Testis (tissue), 3 donors: Measurements from ENCODE around the gene LRTM2. TPM values are rescaled to one million over a fixed set of nuclear protein-coding genes. Genes with fewer than 3 reads are reported as not detected.

Source experiments
- DNase-seq: peaks from one replicate; pipeline ENCODE4 v3.0.0-alpha.2; 2019
- H3K27ac ChIP-seq, 2 donors: fragments of 200-600 bp; sonication (generic); one replicate each; pipeline ENCODE4 v1.5.1; 2019
- H3K27me3 ChIP-seq: fragments of 200-600 bp; sonication (generic); one replicate; pipeline ENCODE4 v1.5.1; 2019
- H3K36me3 ChIP-seq: fragments of 200-600 bp; sonication (generic); one replicate; pipeline ENCODE4 v1.5.1; 2017; ENCODE audit warnings: low read depth; ENCODE audit errors: missing control alignments
- H3K4me1 ChIP-seq: fragments of 200-600 bp; sonication (generic); one replicate; pipeline ENCODE4 v1.5.1; 2019
- H3K4me3 ChIP-seq, 2 donors: fragments of 200-600 bp; sonication (generic); one replicate each; pipeline ENCODE4 v1.5.1; 2017 to 2019
- H3K9me3 ChIP-seq: fragments of 200-600 bp; sonication (generic); one replicate; pipeline ENCODE4 v1.5.1; 2017
- POLR2A ChIP-seq: fragments of 450-650 bp; IDR thresholded peaks from one replicate; pipeline ENCODE4 v1.6.1; 2017; ENCODE audit warnings: antibody characterized with exemption, mild to moderate bottlenecking, moderate library complexity
- WGBS, 2 donors: methylation state at CpG; one replicate each; pipeline ENCODE4 v1.1.5; 2018; 5-methylcytosine and 5-hydroxymethylcytosine counted together
- intact Hi-C: fragments of 100-400 bp; cut with DNase I; formaldehyde crosslinking; loops from one replicate; pipeline ENCODE4 v1.15.1; 2023; ENCODE audit warnings: low total_unique reads
- polyA plus RNA-seq: library from polyadenylated mRNA; stranded (reverse); fragments of 350-450 nt; fragmentation: Illumina TruSeq; extraction: RNeasy Lipid Tissue Mini Kit (QIAGEN cat#74804); gene quantifications from one replicate; pipeline ENCODE4 v1.2.3, GENCODE V29; 2014; ENCODE audit warnings: low read depth, low replicate concordance; ENCODE audit not compliant: insufficient read depth
- total RNA-seq, 2 donors: library from RNA; depleted of rRNA; stranded (reverse); fragments of >200 nt; gene quantifications; one replicate each; pipeline ENCODE4 v1.2.3, GENCODE V29; 2016
- TF ChIP-seq, protein P1 (sequence below), 3 experiments: fragments of 450-650 bp in 2 of 3; fragments of 200-600 bp in 1 of 3; sonication (generic) in 1 of 3; IDR thresholded peaks; one replicate each; pipeline ENCODE4 v1.5.1; 2016 to 2019; ENCODE audit warnings: antibody characterized with exemption in 3 of 3, mild to moderate bottlenecking in 2 of 3, moderate library complexity in 1 of 3

The LRTM2 gene
- total and polyA plus RNA-seq, 3 donors from 2014 or later = 0.39 to 0.96 (median 0.43) TPM

- intact Hi-C loops = no loop called here
- H3K36me3 ChIP-seq = no peaks in the 10 kb centered on the region
- no peaks in the 10 kb centered on the region for H3K9me3 ChIP-seq
- no peaks in the 10 kb centered on the region for H3K27me3 ChIP-seq
- 61 to 79% methylated on average over 23 to 27 of the region's 27 CpGs for WGBS, 2 donors
- H3K27ac ChIP-seq = no peak overlapping the region
- H3K4me3 ChIP-seq = no peak overlapping the region
- DNase-seq = no peak
- H3K4me1 ChIP-seq = no peaks in the 10 kb centered on the region
- TF ChIP-seq, protein P1, sequence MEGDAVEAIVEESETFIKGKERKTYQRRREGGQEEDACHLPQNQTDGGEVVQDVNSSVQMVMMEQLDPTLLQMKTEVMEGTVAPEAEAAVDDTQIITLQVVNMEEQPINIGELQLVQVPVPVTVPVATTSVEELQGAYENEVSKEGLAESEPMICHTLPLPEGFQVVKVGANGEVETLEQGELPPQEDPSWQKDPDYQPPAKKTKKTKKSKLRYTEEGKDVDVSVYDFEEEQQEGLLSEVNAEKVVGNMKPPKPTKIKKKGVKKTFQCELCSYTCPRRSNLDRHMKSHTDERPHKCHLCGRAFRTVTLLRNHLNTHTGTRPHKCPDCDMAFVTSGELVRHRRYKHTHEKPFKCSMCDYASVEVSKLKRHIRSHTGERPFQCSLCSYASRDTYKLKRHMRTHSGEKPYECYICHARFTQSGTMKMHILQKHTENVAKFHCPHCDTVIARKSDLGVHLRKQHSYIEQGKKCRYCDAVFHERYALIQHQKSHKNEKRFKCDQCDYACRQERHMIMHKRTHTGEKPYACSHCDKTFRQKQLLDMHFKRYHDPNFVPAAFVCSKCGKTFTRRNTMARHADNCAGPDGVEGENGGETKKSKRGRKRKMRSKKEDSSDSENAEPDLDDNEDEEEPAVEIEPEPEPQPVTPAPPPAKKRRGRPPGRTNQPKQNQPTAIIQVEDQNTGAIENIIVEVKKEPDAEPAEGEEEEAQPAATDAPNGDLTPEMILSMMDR (IDR thresholded peaks at IDR 0.05) = no peak
- no peak for TF ChIP-seq POLR2A
Observed at GRCh38 chr12:1811281-1811947, 9.0 kb upstream of the LRTM2 start.

GRCh38 chr12:1811948-1812291 is 8.4 kb upstream of the LRTM2 start:
- Histone ChIP-seq H3K4me1 (no peaks in the 10 kb centered on the region), H3K27ac (peak overlapping the region in 1 of 2 donors; percentile 30), H3K36me3 (no peaks in the 10 kb centered on the region), H3K27me3 (no peaks in the 10 kb centered on the region), H3K9me3 (no peaks in the 10 kb centered on the region), H3K4me3 (no peak overlapping the region)
- WGBS, 2 donors = 77 to 83% methylated on average over 6 of the region's 6 CpGs
- intact Hi-C loops = no loop called here
- no peak for DNase-seq
- TF ChIP-seq POLR2A = no peak
- TF ChIP-seq, protein P1 (IDR thresholded peaks at IDR 0.05) = no peak

- DNase-seq = no peak
- no peak overlapping the region for H3K4me3 ChIP-seq
Observed at GRCh38 chr12:1812650-1813302, 7.6 kb upstream of the LRTM2 start.

GRCh38 chr12:1814266-1814665 is 6.1 kb upstream of the LRTM2 start:
- intact Hi-C loops = no loop called here
- H3K4me3 ChIP-seq = no peak overlapping the region

More at GRCh38 chr12:1812650-1813302, 7.6 kb upstream of the LRTM2 start:
- H3K4me1 ChIP-seq = no peaks in the 10 kb centered on the region
- no peak for TF ChIP-seq POLR2A
- TF ChIP-seq, protein P1 (IDR thresholded peaks at IDR 0.05) = no peak
- no peaks in the 10 kb centered on the region for H3K36me3 ChIP-seq
- H3K27ac ChIP-seq = peak overlapping the region in 1 of 2 donors; percentile 30
- 73 to 79% methylated on average over 17 of the region's 17 CpGs for WGBS, 2 donors
- no peaks in the 10 kb centered on the region for H3K27me3 ChIP-seq
- H3K9me3 ChIP-seq = no peaks in the 10 kb centered on the region
- intact Hi-C loops = no loop called here

More at GRCh38 chr12:1814266-1814665, 6.1 kb upstream of the LRTM2 start:
- TF ChIP-seq, protein P1 (IDR thresholded peaks at IDR 0.05) = no peak
- TF ChIP-seq POLR2A = no peak
- WGBS, 2 donors = 78 to 82% methylated on average over 8 of the region's 8 CpGs
- no peaks in the 10 kb centered on the region for H3K27me3 ChIP-seq
- no peaks in the 10 kb centered on the region for H3K9me3 ChIP-seq
- H3K36me3 ChIP-seq = no peaks in the 10 kb centered on the region
- no peak overlapping the region for H3K27ac ChIP-seq
- H3K4me1 ChIP-seq = no peaks in the 10 kb centered on the region
- no peak for DNase-seq
